HEK293 (cell line): Measurements from ENCODE around the gene PTPRF.
A peak's percentile ranks its signal among the peaks of the same experiment; 100 is the strongest.

Source experiments
- EGR2 ChIP-seq: fragments of 450-650 bp; formaldehyde crosslinking; IDR thresholded peaks from 2 replicates; pipeline ENCODE4 v1.5.1; 2016; ENCODE audit warnings: low read depth, missing biosample characterization, missing genetic modification characterization
- GLIS1 ChIP-seq: fragments of 450-650 bp; formaldehyde crosslinking; IDR thresholded peaks from 2 replicates; pipeline ENCODE4 v1.5.1; 2016; ENCODE audit warnings: missing biosample characterization, missing genetic modification characterization
- MZF1 ChIP-seq: fragments of 450-650 bp; formaldehyde crosslinking; IDR thresholded peaks from 2 replicates; pipeline ENCODE4 v1.5.1; 2017; ENCODE audit warnings: missing biosample characterization, missing genetic modification characterization, borderline replicate concordance
- OVOL3 ChIP-seq: fragments of 450-650 bp; formaldehyde crosslinking; IDR thresholded peaks from 2 replicates; pipeline ENCODE4 v1.5.1; 2016; ENCODE audit warnings: missing biosample characterization, missing genetic modification characterization
- SP2 ChIP-seq: fragments of 450-650 bp; formaldehyde crosslinking; IDR thresholded peaks from 2 replicates; pipeline ENCODE4 v1.5.1; 2016; ENCODE audit warnings: missing biosample characterization, missing genetic modification characterization
- ZBTB21 ChIP-seq: fragments of 450-650 bp; formaldehyde crosslinking; IDR thresholded peaks from 2 replicates; pipeline ENCODE4 v1.5.1; 2017; ENCODE audit warnings: missing biosample characterization, missing genetic modification characterization
- ZBTB8A ChIP-seq: fragments of 450-650 bp; formaldehyde crosslinking; IDR thresholded peaks from 2 replicates; pipeline ENCODE4 v1.5.1; 2016; ENCODE audit warnings: missing biosample characterization, missing genetic modification characterization
- ZEB2 ChIP-seq: fragments of 450-650 bp; formaldehyde crosslinking; IDR thresholded peaks from 2 replicates; pipeline ENCODE4 v1.5.1; 2016; ENCODE audit warnings: missing biosample characterization, missing genetic modification characterization
- ZFP69B ChIP-seq: fragments of 450-650 bp; formaldehyde crosslinking; IDR thresholded peaks from 2 replicates; pipeline ENCODE4 v1.5.1; 2016; ENCODE audit warnings: missing biosample characterization, missing genetic modification characterization
- ZNF132 ChIP-seq: fragments of 450-650 bp; formaldehyde crosslinking; IDR thresholded peaks from 2 replicates; pipeline ENCODE4 v1.5.1; 2017; ENCODE audit warnings: missing biosample characterization, missing genetic modification characterization, borderline replicate concordance
- ZNF133 ChIP-seq: fragments of 450-650 bp; formaldehyde crosslinking; IDR thresholded peaks from 2 replicates; pipeline ENCODE4 v1.5.1; 2016; ENCODE audit warnings: missing biosample characterization, missing genetic modification characterization
- ZNF157 ChIP-seq: fragments of 450-650 bp; formaldehyde crosslinking; IDR thresholded peaks from 2 replicates; pipeline ENCODE4 v1.5.1; 2016; ENCODE audit warnings: missing biosample characterization, missing genetic modification characterization
- ZNF24 ChIP-seq: fragments of 450-650 bp; formaldehyde crosslinking; IDR thresholded peaks from 2 replicates; pipeline ENCODE4 v1.5.1; 2016; ENCODE audit warnings: missing biosample characterization, missing genetic modification characterization
- ZNF248 ChIP-seq: fragments of 450-650 bp; formaldehyde crosslinking; IDR thresholded peaks from 2 replicates; pipeline ENCODE4 v1.5.1; 2017; ENCODE audit warnings: missing biosample characterization, missing genetic modification characterization
- ZNF311 ChIP-seq: fragments of 450-650 bp; formaldehyde crosslinking; IDR thresholded peaks from 2 replicates; pipeline ENCODE4 v1.5.1; 2017; ENCODE audit warnings: missing biosample characterization, missing genetic modification characterization, borderline replicate concordance
- ZNF335 ChIP-seq: fragments of 450-650 bp; formaldehyde crosslinking; conservative IDR thresholded peaks from 2 replicates; pipeline ENCODE4 v1.5.1; 2016; ENCODE audit warnings: missing biosample characterization, missing genetic modification characterization
- ZNF391 ChIP-seq: fragments of 450-650 bp; formaldehyde crosslinking; IDR thresholded peaks from 2 replicates; pipeline ENCODE4 v1.5.1; 2016; ENCODE audit warnings: low read depth, missing biosample characterization, missing genetic modification characterization, borderline replicate concordance
- ZNF394 ChIP-seq: fragments of 450-650 bp; formaldehyde crosslinking; IDR thresholded peaks from 2 replicates; pipeline ENCODE4 v1.5.1; 2016; ENCODE audit warnings: missing biosample characterization, missing genetic modification characterization, mild to moderate bottlenecking, moderate library complexity, borderline replicate concordance
- ZNF510 ChIP-seq: fragments of 450-650 bp; formaldehyde crosslinking; IDR thresholded peaks from 2 replicates; pipeline ENCODE4 v1.5.1; 2018; ENCODE audit warnings: mild to moderate bottlenecking, missing genetic modification characterization, missing biosample characterization; ENCODE audit not compliant: insufficient replicate concordance
- ZNF544 ChIP-seq: fragments of 450-650 bp; formaldehyde crosslinking; IDR thresholded peaks from 2 replicates; pipeline ENCODE4 v1.5.0; 2017; ENCODE audit warnings: missing biosample characterization, missing genetic modification characterization
- ZNF660 ChIP-seq: fragments of 450-650 bp; IDR thresholded peaks from 2 replicates; pipeline ENCODE4 v1.5.1; 2018; ENCODE audit warnings: missing biosample characterization, mild to moderate bottlenecking, missing genetic modification characterization
- ZNF670 ChIP-seq: fragments of 450-650 bp; formaldehyde crosslinking; IDR thresholded peaks from 2 replicates; pipeline ENCODE4 v1.5.1; 2016; ENCODE audit warnings: missing biosample characterization, missing genetic modification characterization, low read depth
- ZNF677 ChIP-seq: fragments of 450-650 bp; IDR thresholded peaks from 2 replicates; pipeline ENCODE4 v1.5.0; 2018; ENCODE audit warnings: missing biosample characterization, mild to moderate bottlenecking, missing genetic modification characterization, moderate library complexity
- ZNF707 ChIP-seq: fragments of 450-650 bp; formaldehyde crosslinking; IDR thresholded peaks from 2 replicates; pipeline ENCODE4 v1.5.1; 2016; ENCODE audit warnings: missing biosample characterization, missing genetic modification characterization
- ZNF747 ChIP-seq: fragments of 450-650 bp; formaldehyde crosslinking; IDR thresholded peaks from 2 replicates; pipeline ENCODE4 v1.5.1; 2016; ENCODE audit warnings: missing biosample characterization, missing genetic modification characterization
- ZNF776 ChIP-seq: fragments of 450-650 bp; formaldehyde crosslinking; IDR thresholded peaks from 2 replicates; pipeline ENCODE4 v1.5.0; 2017; ENCODE audit warnings: missing biosample characterization, missing genetic modification characterization, borderline replicate concordance
- TF ChIP-seq, protein P1 (sequence below): fragments of 450-650 bp; formaldehyde crosslinking; optimal IDR thresholded peaks from 2 replicates; pipeline ENCODE3; 2016; ENCODE audit warnings: missing biosample characterization, mild to moderate bottlenecking, missing genetic modification characterization
- TF ChIP-seq, protein P2 (sequence below): fragments of 450-650 bp; formaldehyde crosslinking; IDR thresholded peaks from 2 replicates; pipeline ENCODE4 v1.5.1; 2016; ENCODE audit warnings: missing biosample characterization, missing genetic modification characterization
- TF ChIP-seq, protein P3 (sequence below): fragments of 450-650 bp; formaldehyde crosslinking; IDR thresholded peaks from 2 replicates; pipeline ENCODE4; 2016; ENCODE audit warnings: missing biosample characterization, missing genetic modification characterization
- TF ChIP-seq, protein P4 (sequence below): fragments of 450-650 bp; formaldehyde crosslinking; IDR thresholded peaks from 2 replicates; pipeline ENCODE4 v1.5.1; 2016; ENCODE audit warnings: missing biosample characterization, missing genetic modification characterization
- TF ChIP-seq, protein P5 (sequence below): fragments of 450-650 bp; formaldehyde crosslinking; IDR thresholded peaks from 2 replicates; pipeline ENCODE4 v1.5.1; 2016; ENCODE audit warnings: missing biosample characterization, missing genetic modification characterization

Gene PTPRF

DNA sequence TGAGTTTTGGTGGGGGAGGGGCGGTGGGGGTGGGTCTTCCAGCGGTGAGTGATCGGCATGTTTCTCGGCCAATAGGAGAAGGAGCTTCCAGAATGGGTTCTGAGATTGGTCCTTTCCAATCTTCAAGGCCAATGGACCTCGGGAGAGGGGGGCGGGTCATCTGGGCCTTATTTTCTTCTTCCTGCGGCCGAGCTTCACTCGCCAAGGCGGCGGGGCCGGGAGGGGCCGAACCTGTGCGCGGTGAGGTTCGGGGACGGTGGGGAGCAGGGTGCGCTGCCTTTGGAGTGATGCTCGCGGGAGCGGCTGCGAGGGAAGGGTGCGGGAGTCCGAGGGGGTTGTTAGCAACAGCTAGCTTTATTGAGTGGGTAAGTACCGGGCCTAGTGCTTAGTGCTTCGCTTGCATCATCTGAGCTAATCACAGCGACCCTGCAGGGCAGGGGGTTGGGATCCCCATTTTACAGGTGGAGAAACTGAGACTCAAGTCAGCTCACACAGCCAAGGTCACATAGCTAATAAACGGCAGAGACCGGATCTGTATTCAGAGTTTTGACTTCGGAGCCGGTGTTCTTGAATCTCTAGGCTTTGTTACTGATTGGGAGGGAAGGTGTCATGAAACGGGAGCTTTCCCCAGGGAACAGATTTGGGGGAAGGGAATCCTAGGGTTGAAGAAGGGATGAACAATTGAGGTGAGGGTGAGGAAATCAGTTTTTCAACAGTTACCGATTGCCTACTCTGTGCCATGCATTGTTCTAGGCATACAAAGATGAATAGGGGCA, 119.8 kb downstream of the PTPRF start (continued):
- TF ChIP-seq ZNF391 (tag by site-specific recombination) (no peak), ZNF544 (no peak), ZBTB8A (tag by site-specific recombination) (0 out of 2 replicates have a peak, but pooled peaks have one; percentile 33), ZNF670 (tag by site-specific recombination) (no peak), ZFP69B (tag by site-specific recombination) (peak; percentile 74), MZF1 (tag by site-specific recombination) (peak; percentile 79; the same call in 1 of the 2 replicates), ZNF133 (tag by site-specific recombination) (no peak), EGR2 (no peak), ZNF248 (tag by site-specific recombination) (no peak), OVOL3 (peak; percentile 47; the same call in 1 of the 2 replicates), ZNF776 (tag by site-specific recombination) (no peak), ZNF335 (peak; percentile 74), ZNF311 (tag by site-specific recombination) (no peak), ZNF747 (no peak), ZNF24 (tag by site-specific recombination) (peak; percentile 90; the same call in 1 of the 2 replicates), ZBTB21 (tag by site-specific recombination) (0 out of 2 replicates have a peak, but pooled peaks have one; percentile 24), ZEB2 (tag by site-specific recombination) (peak; percentile 78), ZNF394 (tag by site-specific recombination) (peak; percentile 58; the same call in 1 of the 2 replicates), SP2 (tag by site-specific recombination) (no peak), ZNF677 (tag by site-specific recombination) (no peak), ZNF157 (tag by site-specific recombination) (peak; percentile 13; the same call in 1 of the 2 replicates), GLIS1 (tag by site-specific recombination) (peak; percentile 53; the same call in 1 of the 2 replicates), ZNF660 (tag by site-specific recombination) (0 out of 2 replicates have a peak, but pooled peaks have one; percentile 50), ZNF510 (tag by site-specific recombination) (no peak), ZNF707 (tag by site-specific recombination) (no peak), ZNF132 (tag by site-specific recombination) (no peak)
- TF ChIP-seq, protein P1, sequence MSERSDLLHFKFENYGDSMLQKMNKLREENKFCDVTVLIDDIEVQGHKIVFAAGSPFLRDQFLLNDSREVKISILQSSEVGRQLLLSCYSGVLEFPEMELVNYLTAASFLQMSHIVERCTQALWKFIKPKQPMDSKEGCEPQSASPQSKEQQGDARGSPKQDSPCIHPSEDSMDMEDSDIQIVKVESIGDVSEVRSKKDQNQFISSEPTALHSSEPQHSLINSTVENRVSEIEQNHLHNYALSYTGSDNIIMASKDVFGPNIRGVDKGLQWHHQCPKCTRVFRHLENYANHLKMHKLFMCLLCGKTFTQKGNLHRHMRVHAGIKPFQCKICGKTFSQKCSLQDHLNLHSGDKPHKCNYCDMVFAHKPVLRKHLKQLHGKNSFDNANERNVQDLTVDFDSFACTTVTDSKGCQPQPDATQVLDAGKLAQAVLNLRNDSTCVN (tag by site-specific recombination), result peak; percentile 55
- TF ChIP-seq, protein P2, sequence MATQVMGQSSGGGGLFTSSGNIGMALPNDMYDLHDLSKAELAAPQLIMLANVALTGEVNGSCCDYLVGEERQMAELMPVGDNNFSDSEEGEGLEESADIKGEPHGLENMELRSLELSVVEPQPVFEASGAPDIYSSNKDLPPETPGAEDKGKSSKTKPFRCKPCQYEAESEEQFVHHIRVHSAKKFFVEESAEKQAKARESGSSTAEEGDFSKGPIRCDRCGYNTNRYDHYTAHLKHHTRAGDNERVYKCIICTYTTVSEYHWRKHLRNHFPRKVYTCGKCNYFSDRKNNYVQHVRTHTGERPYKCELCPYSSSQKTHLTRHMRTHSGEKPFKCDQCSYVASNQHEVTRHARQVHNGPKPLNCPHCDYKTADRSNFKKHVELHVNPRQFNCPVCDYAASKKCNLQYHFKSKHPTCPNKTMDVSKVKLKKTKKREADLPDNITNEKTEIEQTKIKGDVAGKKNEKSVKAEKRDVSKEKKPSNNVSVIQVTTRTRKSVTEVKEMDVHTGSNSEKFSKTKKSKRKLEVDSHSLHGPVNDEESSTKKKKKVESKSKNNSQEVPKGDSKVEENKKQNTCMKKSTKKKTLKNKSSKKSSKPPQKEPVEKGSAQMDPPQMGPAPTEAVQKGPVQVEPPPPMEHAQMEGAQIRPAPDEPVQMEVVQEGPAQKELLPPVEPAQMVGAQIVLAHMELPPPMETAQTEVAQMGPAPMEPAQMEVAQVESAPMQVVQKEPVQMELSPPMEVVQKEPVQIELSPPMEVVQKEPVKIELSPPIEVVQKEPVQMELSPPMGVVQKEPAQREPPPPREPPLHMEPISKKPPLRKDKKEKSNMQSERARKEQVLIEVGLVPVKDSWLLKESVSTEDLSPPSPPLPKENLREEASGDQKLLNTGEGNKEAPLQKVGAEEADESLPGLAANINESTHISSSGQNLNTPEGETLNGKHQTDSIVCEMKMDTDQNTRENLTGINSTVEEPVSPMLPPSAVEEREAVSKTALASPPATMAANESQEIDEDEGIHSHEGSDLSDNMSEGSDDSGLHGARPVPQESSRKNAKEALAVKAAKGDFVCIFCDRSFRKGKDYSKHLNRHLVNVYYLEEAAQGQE, result no peak
- TF ChIP-seq, protein P3, sequence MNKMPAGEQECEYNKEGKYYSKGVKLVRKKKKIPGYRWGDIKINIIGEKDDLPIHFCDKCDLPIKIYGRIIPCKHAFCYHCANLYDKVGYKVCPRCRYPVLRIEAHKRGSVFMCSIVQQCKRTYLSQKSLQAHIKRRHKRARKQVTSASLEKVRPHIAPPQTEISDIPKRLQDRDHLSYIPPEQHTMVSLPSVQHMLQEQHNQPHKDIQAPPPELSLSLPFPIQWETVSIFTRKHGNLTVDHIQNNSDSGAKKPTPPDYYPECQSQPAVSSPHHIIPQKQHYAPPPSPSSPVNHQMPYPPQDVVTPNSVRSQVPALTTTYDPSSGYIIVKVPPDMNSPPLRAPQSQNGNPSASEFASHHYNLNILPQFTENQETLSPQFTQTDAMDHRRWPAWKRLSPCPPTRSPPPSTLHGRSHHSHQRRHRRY (tag by site-specific recombination), result peak; percentile 24; the same call in 1 of the 2 replicates
- TF ChIP-seq, protein P4, sequence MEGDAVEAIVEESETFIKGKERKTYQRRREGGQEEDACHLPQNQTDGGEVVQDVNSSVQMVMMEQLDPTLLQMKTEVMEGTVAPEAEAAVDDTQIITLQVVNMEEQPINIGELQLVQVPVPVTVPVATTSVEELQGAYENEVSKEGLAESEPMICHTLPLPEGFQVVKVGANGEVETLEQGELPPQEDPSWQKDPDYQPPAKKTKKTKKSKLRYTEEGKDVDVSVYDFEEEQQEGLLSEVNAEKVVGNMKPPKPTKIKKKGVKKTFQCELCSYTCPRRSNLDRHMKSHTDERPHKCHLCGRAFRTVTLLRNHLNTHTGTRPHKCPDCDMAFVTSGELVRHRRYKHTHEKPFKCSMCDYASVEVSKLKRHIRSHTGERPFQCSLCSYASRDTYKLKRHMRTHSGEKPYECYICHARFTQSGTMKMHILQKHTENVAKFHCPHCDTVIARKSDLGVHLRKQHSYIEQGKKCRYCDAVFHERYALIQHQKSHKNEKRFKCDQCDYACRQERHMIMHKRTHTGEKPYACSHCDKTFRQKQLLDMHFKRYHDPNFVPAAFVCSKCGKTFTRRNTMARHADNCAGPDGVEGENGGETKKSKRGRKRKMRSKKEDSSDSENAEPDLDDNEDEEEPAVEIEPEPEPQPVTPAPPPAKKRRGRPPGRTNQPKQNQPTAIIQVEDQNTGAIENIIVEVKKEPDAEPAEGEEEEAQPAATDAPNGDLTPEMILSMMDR (tag by site-specific recombination), result peak; percentile 37; the same call in 1 of the 2 replicates
- TF ChIP-seq, protein P5, sequence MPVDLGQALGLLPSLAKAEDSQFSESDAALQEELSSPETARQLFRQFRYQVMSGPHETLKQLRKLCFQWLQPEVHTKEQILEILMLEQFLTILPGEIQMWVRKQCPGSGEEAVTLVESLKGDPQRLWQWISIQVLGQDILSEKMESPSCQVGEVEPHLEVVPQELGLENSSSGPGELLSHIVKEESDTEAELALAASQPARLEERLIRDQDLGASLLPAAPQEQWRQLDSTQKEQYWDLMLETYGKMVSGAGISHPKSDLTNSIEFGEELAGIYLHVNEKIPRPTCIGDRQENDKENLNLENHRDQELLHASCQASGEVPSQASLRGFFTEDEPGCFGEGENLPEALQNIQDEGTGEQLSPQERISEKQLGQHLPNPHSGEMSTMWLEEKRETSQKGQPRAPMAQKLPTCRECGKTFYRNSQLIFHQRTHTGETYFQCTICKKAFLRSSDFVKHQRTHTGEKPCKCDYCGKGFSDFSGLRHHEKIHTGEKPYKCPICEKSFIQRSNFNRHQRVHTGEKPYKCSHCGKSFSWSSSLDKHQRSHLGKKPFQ (tag by site-specific recombination), result peak; percentile 42; the same call in 1 of the 2 replicates
